HEK293 (cell line): Measurements from ENCODE around the gene RHOT2.

Experiments used
- RBAK ChIP-seq: fragments of 450-650 bp; formaldehyde crosslinking; IDR thresholded peaks from 2 replicates; pipeline ENCODE4 v1.5.1; 2016; ENCODE audit warnings: missing biosample characterization, missing genetic modification characterization
- YY1 ChIP-seq: fragments of 450-650 bp; formaldehyde crosslinking; IDR thresholded peaks from 2 replicates; pipeline ENCODE4 v1.5.1; 2018; ENCODE audit warnings: missing biosample characterization, missing genetic modification characterization
- ZNF302 ChIP-seq: fragments of 450-650 bp; formaldehyde crosslinking; IDR thresholded peaks from 2 replicates; pipeline ENCODE4 v1.5.1; 2016; ENCODE audit warnings: missing biosample characterization, missing genetic modification characterization, low read depth
- ZNF544 ChIP-seq: fragments of 450-650 bp; formaldehyde crosslinking; IDR thresholded peaks from 2 replicates; pipeline ENCODE4 v1.5.0; 2017; ENCODE audit warnings: missing biosample characterization, missing genetic modification characterization
- ZNF660 ChIP-seq: fragments of 450-650 bp; IDR thresholded peaks from 2 replicates; pipeline ENCODE4 v1.5.1; 2018; ENCODE audit warnings: missing biosample characterization, mild to moderate bottlenecking, missing genetic modification characterization
- ZNF670 ChIP-seq: fragments of 450-650 bp; formaldehyde crosslinking; IDR thresholded peaks from 2 replicates; pipeline ENCODE4 v1.5.1; 2016; ENCODE audit warnings: missing biosample characterization, missing genetic modification characterization, low read depth
- TF ChIP-seq, protein P1 (sequence below): fragments of 450-650 bp; formaldehyde crosslinking; IDR thresholded peaks from 2 replicates; pipeline ENCODE4 v1.5.1; 2016; ENCODE audit warnings: missing biosample characterization, missing genetic modification characterization
- TF ChIP-seq, protein P2 (sequence below): sonication (generic); formaldehyde crosslinking; IDR thresholded peaks from 2 replicates; pipeline ENCODE4 v1.8.1; 2022; ENCODE audit warnings: mild to moderate bottlenecking, moderate library complexity, missing genetic modification reagents
- TF ChIP-seq, protein P3 (sequence below): fragments of 450-650 bp; formaldehyde crosslinking; IDR thresholded peaks from 2 replicates; pipeline ENCODE4 v1.5.1; 2016; ENCODE audit warnings: missing biosample characterization, missing genetic modification characterization
- TF ChIP-seq, protein P4 (sequence below): fragments of 450-650 bp; formaldehyde crosslinking; IDR thresholded peaks from 2 replicates; pipeline ENCODE4 v1.5.1; 2016; ENCODE audit warnings: missing biosample characterization, missing genetic modification characterization, low read depth

DNA sequence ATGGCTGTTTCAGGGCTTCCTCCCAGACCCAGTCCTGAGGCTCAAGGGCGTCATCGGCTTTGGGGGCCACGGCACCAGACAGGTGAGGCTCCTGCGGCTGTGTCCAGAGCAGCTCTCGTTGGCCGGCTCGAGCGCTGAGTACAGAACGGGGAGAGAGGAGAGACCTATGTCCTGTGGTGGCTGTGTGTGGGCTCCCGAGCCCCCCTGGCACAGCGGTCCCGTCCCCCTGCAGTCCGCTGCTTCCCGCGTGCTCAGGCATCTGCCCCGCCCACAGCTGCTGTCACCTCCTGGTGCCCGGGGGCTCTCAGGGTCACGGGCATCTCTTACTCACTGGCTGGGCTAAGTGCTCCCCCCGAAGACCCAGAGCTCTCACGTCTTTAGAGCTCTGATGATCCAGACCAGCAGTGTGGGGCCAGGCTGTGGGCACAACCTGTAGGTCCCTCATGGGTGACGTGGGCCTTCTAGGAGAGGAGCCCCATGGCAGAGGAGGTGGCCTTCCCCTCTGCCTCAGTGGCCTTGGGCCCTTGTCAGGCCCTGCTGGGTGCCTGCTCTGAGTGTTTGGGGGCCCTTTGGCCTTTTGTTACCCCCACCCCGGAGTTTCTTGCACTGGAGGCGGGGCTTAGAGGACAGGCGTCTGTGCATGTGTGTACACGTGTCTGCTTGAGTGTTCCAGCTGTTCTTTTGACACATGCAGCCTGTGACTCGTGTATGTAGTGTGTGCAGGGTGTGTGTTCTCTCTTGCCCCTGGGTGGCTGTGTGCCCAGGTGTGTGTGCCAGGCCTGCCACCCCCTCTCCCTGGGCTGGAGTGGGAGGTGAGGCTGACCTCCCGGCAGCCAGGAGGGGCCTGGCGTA lies 15.3 kb upstream of the RHOT2 start:
- TF ChIP-seq YY1 (tag by site-specific recombination) (no peak), RBAK (no peak), ZNF660 (tag by site-specific recombination) (no peak), ZNF302 (tag by site-specific recombination) (no peak), ZNF544 (tag by site-specific recombination) (no peak), ZNF670 (tag by site-specific recombination) (no peak)
- TF ChIP-seq, protein P1, sequence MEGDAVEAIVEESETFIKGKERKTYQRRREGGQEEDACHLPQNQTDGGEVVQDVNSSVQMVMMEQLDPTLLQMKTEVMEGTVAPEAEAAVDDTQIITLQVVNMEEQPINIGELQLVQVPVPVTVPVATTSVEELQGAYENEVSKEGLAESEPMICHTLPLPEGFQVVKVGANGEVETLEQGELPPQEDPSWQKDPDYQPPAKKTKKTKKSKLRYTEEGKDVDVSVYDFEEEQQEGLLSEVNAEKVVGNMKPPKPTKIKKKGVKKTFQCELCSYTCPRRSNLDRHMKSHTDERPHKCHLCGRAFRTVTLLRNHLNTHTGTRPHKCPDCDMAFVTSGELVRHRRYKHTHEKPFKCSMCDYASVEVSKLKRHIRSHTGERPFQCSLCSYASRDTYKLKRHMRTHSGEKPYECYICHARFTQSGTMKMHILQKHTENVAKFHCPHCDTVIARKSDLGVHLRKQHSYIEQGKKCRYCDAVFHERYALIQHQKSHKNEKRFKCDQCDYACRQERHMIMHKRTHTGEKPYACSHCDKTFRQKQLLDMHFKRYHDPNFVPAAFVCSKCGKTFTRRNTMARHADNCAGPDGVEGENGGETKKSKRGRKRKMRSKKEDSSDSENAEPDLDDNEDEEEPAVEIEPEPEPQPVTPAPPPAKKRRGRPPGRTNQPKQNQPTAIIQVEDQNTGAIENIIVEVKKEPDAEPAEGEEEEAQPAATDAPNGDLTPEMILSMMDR (tag by site-specific recombination) = no peak
- TF ChIP-seq, protein P2, sequence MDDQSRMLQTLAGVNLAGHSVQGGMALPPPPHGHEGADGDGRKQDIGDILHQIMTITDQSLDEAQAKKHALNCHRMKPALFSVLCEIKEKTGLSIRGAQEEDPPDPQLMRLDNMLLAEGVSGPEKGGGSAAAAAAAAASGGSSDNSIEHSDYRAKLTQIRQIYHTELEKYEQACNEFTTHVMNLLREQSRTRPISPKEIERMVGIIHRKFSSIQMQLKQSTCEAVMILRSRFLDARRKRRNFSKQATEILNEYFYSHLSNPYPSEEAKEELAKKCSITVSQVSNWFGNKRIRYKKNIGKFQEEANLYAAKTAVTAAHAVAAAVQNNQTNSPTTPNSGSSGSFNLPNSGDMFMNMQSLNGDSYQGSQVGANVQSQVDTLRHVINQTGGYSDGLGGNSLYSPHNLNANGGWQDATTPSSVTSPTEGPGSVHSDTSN (CRISPR knock-in tag) = no peak
- TF ChIP-seq, protein P3, sequence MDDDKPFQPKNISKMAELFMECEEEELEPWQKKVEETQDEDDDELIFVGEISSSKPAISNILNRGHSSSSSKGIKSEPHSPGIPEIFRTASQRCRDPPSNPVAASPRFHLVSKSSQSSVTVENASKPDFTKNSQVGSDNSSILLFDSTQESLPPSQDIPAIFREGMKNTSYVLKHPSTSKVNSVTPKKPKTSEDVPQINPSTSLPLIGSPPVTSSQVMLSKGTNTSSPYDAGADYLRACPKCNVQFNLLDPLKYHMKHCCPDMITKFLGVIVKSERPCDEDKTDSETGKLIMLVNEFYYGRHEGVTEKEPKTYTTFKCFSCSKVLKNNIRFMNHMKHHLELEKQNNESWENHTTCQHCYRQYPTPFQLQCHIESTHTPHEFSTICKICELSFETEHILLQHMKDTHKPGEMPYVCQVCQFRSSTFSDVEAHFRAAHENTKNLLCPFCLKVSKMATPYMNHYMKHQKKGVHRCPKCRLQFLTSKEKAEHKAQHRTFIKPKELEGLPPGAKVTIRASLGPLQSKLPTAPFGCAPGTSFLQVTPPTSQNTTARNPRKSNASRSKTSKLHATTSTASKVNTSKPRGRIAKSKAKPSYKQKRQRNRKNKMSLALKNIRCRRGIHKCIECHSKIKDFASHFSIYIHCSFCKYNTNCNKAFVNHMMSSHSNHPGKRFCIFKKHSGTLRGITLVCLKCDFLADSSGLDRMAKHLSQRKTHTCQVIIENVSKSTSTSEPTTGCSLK = no peak
- TF ChIP-seq, protein P4, sequence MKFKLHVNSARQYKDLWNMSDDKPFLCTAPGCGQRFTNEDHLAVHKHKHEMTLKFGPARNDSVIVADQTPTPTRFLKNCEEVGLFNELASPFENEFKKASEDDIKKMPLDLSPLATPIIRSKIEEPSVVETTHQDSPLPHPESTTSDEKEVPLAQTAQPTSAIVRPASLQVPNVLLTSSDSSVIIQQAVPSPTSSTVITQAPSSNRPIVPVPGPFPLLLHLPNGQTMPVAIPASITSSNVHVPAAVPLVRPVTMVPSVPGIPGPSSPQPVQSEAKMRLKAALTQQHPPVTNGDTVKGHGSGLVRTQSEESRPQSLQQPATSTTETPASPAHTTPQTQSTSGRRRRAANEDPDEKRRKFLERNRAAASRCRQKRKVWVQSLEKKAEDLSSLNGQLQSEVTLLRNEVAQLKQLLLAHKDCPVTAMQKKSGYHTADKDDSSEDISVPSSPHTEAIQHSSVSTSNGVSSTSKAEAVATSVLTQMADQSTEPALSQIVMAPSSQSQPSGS (tag by site-specific recombination) = no peak
